IPS-NIHi7 (cell line): Measurements from ENCODE around the gene TMEM101.
"Not testable (repeated sequence)": the region's sequence is repeated elsewhere in the genome, so short reads cannot be mapped to it uniquely, and the experiment has no call there.

Experiments
- DNase-seq: peaks from one replicate; pipeline ENCODE4 v3.0.0; 2012; ENCODE audit warnings: mixed read lengths; ENCODE audit errors: extremely low spot score

TMEM101 gene

GRCh38 chr17:43975898-43976297, 38.9 kb downstream of the TMEM101 start:
- DNase-seq, result no peak

DNA sequence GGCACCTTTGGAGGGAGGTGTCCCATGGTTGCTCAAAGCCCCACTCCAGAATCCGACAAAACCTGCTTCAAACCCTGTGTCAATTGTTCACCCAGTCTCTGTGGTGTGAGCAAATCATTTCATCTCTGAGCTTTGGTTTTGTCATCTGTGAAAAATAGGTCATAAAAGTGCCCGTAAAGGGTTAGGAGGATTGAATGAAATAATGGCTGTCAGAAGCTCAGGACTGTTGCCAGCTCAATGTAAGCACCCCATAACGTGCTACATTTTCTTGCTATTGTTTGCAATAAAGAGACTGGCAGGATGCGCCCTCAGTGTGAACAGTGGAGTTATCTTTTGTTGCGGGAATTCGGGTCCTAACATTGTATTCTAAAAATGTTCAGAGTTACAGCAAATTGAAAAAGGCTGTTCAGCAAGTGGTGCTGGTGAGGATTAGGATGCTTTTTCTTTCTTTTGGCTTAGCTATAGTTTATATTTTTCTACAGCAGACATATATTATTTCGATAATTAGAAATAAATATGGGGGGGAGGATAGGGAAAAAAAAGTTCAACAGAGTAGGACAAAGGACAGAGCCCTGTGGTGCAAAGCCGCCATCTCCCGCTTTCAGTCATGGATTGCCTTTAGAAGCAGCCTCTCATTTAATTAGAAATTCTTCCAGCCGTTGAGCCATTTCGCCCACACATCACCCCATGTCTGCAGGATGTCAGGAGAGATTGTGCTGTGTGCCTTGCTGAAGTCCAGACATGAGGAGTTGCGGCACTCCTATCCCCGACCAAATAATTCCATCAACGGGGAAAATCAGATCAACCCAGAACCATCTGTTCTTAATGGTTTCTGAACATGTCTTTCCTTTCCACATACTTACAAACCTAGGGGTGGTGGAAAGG, 40.1 kb downstream of the TMEM101 start:
- DNase-seq, result no peak

DNA sequence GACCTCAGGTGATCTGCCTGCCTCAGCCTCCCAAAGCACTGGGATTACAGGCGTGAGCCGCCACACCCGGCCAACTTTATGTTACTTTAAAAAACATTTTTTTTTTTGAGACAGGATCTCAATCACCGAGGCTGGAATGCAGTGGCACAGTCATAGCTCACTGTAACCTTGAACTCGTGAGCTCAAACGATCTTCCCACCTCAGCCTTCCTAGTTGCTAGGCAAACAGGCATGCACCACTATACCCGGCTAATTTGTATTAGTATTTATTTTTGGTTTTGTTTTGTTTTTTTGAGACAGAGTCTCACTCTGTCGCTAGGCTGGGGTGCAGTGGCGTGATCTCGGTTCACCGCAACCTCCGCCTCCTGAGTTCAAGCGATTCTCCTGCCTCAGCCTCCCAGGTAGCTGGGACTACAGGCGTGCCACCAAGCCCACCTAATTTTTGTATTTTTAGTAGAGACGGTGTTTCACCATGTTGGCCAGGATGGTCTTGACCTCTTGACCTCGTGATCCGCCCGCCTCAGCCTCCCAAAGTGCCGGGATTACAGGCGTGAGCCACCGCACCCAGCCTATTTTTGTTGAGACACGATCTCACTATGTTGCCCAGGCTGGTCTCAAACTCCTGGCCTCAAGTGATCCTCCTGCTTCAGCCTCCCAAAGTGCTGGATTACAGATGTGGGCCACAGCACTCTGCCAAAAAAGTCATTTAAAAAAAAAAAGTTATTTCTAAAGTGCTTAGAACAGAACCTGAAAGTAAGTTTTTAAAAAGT, 42.1 kb downstream of the TMEM101 start:
- not testable (repeated sequence) for DNase-seq

DNA sequence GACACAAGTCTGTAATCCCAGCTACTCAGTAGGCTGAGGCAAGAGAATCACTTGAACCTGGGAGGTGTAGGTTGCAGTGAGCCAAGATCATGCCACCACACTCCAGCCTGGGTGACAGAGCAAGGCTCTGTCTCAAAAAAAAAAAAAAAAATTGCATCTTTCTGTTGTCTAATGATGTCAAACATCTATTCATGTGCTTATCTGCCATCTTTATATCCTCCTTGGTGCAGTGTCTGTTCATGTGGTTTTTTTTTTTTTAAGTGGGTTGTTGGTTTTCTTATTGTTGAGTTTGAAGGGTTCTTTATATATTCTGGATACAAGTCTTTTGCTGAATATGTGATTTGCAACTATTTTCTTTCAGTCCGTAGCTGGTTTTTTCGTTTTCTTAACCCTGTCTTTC, 43.3 kb downstream of the TMEM101 start:
- DNase-seq, result not testable (repeated sequence)

DNA sequence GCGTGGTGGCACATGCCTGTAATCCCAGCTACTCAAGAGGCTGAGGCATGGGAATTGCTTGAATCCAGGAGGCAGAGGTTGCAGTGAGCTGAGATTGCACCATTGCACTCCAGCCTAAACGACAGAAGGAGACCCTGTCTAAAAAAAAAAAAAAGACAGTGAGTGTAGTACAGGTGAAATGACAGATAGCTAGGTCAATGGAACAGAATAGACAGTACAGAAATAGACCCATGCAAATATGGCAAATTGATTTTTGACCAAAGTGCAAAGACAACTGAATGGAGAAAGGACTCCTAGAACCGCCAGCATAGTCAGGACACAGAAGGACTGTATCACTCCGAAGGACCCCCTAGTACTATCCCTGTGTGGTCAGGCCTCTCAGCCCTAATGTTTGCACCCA, 44.4 kb downstream of the TMEM101 start:
- no peak for DNase-seq

GRCh38 chr17:43967251-43967875, 47.4 kb downstream of the TMEM101 start:
- DNase-seq, result no peak

- no peak for DNase-seq
These were observed 48.5 kb downstream of the TMEM101 start for GRCh38 chr17:43966276-43966675.

- DNase-seq, result no peak
These were observed 52.3 kb downstream of the TMEM101 start for GRCh38 chr17:43962479-43962878.

DNA sequence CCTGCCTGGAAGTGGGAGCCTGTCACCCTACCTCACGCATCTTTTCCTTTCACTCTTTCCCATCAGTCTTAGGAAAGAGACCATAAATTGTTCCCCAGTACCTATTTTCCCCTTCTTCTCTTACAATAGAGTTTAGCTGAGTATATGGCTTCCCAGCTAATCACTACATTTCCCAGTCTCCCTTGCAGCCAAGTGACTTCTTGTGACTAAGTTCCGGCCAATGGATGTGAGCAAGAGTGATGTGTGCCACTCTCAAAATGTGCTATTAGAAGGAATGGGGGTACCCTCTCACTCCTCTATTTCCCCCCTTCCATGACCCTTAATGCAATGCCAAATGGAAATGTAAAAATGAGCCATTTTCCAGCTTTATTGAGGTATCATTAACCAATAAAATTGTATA, 52.8 kb downstream of the TMEM101 start:
- DNase-seq, result no peak

DNA sequence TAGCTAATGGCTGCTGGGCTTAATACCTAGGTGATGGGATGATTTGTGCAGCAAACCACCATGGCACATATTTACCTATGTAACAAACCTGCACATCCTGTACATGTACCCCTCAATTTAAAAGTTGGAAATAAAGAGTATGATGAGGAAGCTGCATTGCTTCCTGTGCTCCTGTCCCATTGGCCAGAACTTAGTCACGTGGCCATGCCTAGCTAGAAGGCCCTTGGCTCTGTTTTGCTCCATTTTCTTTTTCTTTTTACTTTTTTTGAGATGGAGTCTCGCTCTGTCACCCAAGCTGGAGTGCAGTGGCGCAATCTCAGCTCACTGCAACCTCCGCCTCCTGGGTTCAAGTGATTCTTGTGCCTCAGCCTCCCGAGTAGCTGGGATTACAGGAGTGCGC, 53.5 kb downstream of the TMEM101 start:
- DNase-seq, result not testable (repeated sequence)
